BJ (cell line): Measurements from ENCODE around the gene ISCU. TPM values are rescaled to one million over a fixed set of nuclear protein-coding genes. Genes with fewer than 3 reads are reported as not detected.

Experiments used
- CTCF ChIA-PET: fragments of 350-600 bp; formaldehyde crosslinking; extraction: SDS; loops from one replicate; lab custom pipeline; 2021; ENCODE audit warnings: antibody characterized with exemption, inconsistent platforms; lab: Yijun Ruan, JAX
- POLR2A ChIA-PET: fragments of 300-600 bp; sonication (Branson Sonifier 250); formaldehyde crosslinking; extraction: SDS; loops from one replicate; lab custom pipeline; 2021; ENCODE audit warnings: antibody characterized with exemption; lab: Charles Lee
- DNase-seq: peaks from one replicate; pipeline ENCODE4 v3.0.0-alpha.2; 2011; ENCODE audit warnings: low read depth
- H3K27me3 ChIP-seq: 2 replicates; pipeline ENCODE4 v1.6.0; 2011; ENCODE audit warnings: low read length; ENCODE audit not compliant: control insufficient read depth, insufficient read depth
- H3K36me3 ChIP-seq: 2 replicates; pipeline ENCODE4 v1.5.1; 2011; ENCODE audit warnings: low read length; ENCODE audit not compliant: control insufficient read depth, insufficient read depth
- H3K4me3 ChIP-seq: 2 replicates; pipeline ENCODE4 v1.5.1; 2011; ENCODE audit warnings: low read depth, mild to moderate bottlenecking, control low read depth, low read length
- polyA minus RNA-seq: library from RNA; depleted of rRNA, polyadenylated mRNA; stranded (reverse); fragments of >200 nt; gene quantifications from 2 replicates; pipeline ENCODE4 v1.2.3, GENCODE V29; 2011; rRNA and poly(A)+ RNA removed
- polyA plus RNA-seq: library from polyadenylated mRNA; depleted of rRNA; stranded (reverse); fragments of >200 nt; gene quantifications from 2 replicates; pipeline ENCODE4 v1.2.3, GENCODE V29; 2011; rRNA removed
- TF ChIP-seq, protein P1 (sequence below): IDR thresholded peaks from 2 replicates; pipeline ENCODE4 v1.5.1; 2011; ENCODE audit warnings: low read depth, mild to moderate bottlenecking, control low read depth, inconsistent platforms, low read length, moderate library complexity; ENCODE audit not compliant: insufficient read depth

Gene ISCU
- polyA plus RNA-seq: 125 and 169 TPM in 2 replicates
- 31.3 and 50.0 TPM in 2 replicates for polyA minus RNA-seq

DNA sequence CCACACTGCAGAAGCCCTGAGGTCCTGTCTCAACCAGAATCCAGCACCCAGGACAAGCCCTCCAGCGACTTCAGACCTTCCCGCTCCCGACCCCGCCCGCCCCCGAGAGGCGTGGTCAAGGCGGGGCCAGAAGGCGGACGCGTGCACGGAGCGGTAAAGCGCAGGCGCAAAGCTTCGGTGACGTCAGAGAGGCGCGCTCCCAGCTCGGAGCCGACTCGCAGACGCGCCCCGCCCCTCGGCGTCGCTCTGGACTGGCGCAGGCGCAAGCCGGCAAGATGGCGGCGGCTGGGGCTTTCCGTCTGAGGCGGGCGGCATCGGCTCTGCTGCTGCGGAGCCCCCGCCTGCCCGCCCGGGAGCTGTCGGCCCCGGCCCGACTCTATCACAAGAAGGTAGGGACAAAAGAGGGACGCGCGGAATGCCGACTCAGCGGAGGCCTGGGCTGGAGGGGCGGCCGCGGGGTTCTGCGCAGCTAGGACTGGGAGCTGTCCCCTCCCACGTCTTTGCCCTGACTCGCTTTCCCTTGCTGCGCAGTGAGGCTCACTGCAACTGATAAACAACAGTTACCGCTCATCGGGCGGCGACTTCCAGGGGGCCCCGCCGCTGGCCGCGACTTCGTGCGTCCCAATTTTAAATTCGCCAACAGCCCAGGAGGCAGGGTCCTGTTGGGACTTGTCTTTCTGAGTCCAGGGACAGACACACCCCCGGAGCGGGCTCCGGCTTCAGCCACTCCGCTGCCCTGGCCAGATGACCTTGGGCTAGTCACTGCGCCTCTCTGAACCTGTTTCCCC lies at the start of gene ISCU:
Gene ISCU (plus strand): TSS at position 249 of the 788 bp plus-strand sequence. CDS start 27 bp downstream, at position 276.
- Histone ChIP-seq H3K36me3 (peaks cover 11% of the 10 kb centered on the region), H3K27me3 (no peaks in the 10 kb centered on the region), H3K4me3 (peak within 1 kb of the TSS; percentile 94)
- TF ChIP-seq, protein P1, sequence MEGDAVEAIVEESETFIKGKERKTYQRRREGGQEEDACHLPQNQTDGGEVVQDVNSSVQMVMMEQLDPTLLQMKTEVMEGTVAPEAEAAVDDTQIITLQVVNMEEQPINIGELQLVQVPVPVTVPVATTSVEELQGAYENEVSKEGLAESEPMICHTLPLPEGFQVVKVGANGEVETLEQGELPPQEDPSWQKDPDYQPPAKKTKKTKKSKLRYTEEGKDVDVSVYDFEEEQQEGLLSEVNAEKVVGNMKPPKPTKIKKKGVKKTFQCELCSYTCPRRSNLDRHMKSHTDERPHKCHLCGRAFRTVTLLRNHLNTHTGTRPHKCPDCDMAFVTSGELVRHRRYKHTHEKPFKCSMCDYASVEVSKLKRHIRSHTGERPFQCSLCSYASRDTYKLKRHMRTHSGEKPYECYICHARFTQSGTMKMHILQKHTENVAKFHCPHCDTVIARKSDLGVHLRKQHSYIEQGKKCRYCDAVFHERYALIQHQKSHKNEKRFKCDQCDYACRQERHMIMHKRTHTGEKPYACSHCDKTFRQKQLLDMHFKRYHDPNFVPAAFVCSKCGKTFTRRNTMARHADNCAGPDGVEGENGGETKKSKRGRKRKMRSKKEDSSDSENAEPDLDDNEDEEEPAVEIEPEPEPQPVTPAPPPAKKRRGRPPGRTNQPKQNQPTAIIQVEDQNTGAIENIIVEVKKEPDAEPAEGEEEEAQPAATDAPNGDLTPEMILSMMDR: no peak
- ChIA-PET CTCF (interaction anchor here (0.8 to 19.7 kb wide), 8 partner anchors 35 to 388 kb away, joined by 3 to 460 read pairs (median 4); partner anchors contain the start of gene TMEM119), POLR2A (no interaction called here)
- peak; percentile 70 for DNase-seq

DNA sequence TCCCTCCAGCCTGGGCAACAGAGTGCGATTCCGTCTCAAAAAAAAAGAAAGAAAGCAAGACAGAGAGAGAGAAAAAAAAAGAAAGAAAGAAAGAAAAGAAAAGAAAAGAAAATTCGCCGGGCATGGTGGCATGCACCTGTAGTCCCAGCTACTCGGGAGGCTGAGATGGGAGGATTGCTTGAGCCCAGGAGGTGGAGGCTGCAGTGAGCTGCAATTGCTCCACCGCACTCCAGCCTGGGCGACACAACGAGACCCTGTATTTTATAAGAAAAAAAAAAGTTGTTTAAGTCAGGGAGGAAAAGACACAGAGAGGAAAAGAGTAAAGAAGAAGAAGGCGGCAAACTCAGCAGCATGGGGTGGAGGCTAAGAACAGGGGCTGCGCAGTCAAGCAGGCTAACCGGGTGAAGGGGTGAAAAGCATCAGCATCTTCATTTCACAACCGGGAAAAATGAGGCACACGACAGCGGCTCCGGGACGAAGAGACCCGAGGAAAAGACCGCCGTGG lies 47.9 kb upstream of the ISCU start:
- Histone ChIP-seq H3K36me3 (peaks cover 9% of the 10 kb centered on the region), H3K4me3 (peak overlapping the region; percentile 26), H3K27me3 (no peaks in the 10 kb centered on the region)
- ChIA-PET CTCF (interaction anchor here (1.0 kb wide), 1 partner anchor 15 kb away, joined by 3 read pairs; no protein-coding TSS in a partner anchor), POLR2A (no interaction called here)
- DNase-seq: no peak
- TF ChIP-seq, protein P1: no peak

DNA sequence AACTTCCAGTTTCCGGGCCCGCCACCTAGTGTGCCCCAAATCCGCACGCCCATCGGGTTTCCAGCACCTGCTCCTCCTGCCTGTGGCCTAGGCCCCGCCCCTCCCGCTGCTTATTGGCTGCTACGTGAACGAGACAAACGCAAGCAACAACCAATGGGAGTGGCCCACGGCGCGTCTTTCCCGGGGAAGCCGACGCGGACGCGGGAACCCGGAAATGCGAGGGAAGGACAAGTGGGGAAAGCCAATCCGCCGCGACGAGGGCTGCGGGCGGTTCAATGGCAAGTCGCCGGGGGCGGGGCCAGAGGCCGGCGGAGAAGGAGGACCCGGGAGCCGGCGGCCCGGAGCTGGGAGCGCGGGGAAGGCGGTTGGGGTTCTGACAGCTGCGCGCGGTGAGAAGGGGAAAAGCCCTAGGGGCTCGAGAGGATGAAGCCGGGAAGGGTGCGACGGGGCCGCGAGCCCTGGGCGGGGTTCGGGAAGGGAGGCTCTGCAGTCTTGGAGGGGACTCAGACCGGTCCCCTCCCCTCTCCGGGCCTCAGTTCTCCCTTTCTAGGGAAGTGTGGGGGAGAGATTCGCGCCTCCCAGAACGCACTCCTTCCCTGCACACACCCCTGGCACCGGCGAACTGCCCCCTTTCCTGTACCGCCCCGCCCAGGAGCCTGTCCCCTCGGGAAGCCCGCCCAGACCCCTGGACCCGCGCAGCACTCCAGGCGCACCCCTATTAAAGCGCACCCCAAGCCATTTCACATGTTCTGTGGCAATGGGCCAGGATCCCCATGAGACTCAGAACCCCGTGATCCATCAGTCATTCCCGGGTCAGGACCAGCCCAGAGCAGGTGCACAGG lies 47.2 kb upstream of the ISCU start, which contains the start of gene FICD:
Gene FICD (plus strand): TSS at position 305 of the 842 bp plus-strand sequence. CDS start 1,696 bp downstream, outside the sequence.
- H3K27me3 ChIP-seq: no peaks in the 10 kb centered on the region
- DNase-seq: peak; percentile 93
- ChIA-PET CTCF (no interaction called here), POLR2A (no interaction called here)
- TF ChIP-seq, protein P1: no peak
- peaks cover 9% of the 10 kb centered on the region for H3K36me3 ChIP-seq
- H3K4me3 ChIP-seq: peak within 1 kb of the TSS; percentile 85

DNA sequence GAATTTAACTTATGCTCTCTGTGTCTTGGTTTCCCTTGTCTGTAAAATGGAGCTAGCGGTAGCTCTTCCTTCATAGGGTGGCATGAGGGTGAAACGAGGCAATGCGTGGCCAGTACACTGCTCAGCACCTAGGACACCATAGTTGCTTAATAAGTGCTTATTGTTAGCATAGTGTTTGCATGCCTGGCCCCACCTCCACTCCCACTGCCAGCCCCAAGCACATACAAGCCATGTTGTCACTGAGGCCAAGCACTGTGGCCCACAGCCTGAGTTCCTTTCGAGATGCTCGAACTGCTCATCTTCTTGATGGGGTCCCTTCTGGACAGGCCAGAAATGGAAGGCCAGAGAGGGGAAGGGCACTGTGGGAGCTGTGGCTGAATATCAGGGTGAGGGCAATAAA lies 46.5 kb upstream of the ISCU start:
- ChIA-PET POLR2A (no interaction called here), CTCF (no interaction called here)
- no peaks in the 10 kb centered on the region for H3K27me3 ChIP-seq
- H3K4me3 ChIP-seq: peak overlapping the region; percentile 85
- H3K36me3 ChIP-seq: peaks cover 10% of the 10 kb centered on the region
- TF ChIP-seq, protein P1: no peak
- DNase-seq: no peak
